IPS-18a (cell line): ENCODE data around the gene MSL2.
"Not testable (repeated sequence)": the region's sequence is repeated elsewhere in the genome, so short reads cannot be mapped to it uniquely, and the experiment has no call there.

Experiments
- H3K27ac ChIP-seq: one replicate; pipeline ENCODE4 v1.5.1; 2013; ENCODE audit warnings: low read length
- H3K27me3 ChIP-seq: one replicate; pipeline ENCODE4 v1.6.1; 2013; ENCODE audit warnings: mild to moderate bottlenecking, low read length; ENCODE audit not compliant: control insufficient read depth, insufficient read depth
- H3K36me3 ChIP-seq: one replicate; pipeline ENCODE4 v1.6.1; 2013; ENCODE audit warnings: low read depth, low read length; ENCODE audit not compliant: control insufficient read depth
- H3K4me1 ChIP-seq: one replicate; pipeline ENCODE4 v1.6.1; 2013; ENCODE audit warnings: low read depth, low read length; ENCODE audit not compliant: control insufficient read depth
- H3K4me3 ChIP-seq: one replicate; pipeline ENCODE4 v1.5.1; 2013; ENCODE audit warnings: low read length
- H3K9ac ChIP-seq: one replicate; pipeline ENCODE4 v1.6.1; 2013; ENCODE audit warnings: mild to moderate bottlenecking, low read length, moderate library complexity
- H3K9me3 ChIP-seq: one replicate; pipeline ENCODE4 v1.6.1; 2013; ENCODE audit warnings: low read depth, low read length; ENCODE audit not compliant: control insufficient read depth

MSL2 gene

DNA sequence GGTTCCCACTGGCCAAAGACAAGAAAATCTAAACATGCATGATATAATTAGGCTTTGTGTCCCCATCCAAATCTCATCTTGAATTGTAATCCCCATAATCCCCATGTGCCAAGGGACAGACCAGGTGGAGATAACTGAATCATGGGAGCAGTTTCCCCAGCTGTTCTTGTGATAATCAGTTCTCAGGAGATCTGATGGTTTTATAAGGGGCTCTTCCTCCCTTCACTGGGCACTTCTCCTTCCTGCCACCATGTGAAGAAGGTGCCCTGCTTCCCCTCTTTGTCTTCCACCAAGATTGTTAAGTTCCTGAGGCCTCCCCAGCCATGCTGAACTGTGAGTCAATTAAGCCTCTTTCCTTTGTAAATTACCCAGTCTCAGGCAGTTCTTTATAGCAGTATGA is 32.5 kb downstream of the MSL2 start:
- H3K9ac ChIP-seq, result not testable (repeated sequence)

DNA sequence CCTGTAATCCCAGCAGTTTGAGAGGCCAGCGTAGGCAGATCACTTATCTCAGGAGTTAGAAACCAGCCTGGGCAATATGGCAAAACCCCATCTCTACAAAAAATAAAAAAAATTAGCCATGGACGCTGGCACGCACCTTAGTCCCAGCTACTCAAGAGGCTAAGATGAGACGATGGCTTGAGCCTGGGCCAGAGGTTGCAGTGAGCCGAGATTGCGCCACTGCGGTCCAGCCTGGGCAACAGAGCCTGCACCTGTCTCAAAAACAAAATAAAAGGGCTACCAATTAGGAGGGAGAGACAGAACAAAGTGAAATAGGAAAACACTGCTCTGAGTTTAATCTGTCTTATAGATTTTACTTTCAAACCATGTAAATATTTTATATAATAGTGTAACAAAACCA is 33.8 kb downstream of the MSL2 start:
- peaks cover 17% of the 10 kb centered on the region for H3K4me1 ChIP-seq
- H3K36me3 ChIP-seq, result no peaks in the 10 kb centered on the region
- no peak overlapping the region for H3K4me3 ChIP-seq

More for the DNA sequence above, 32.5 kb downstream of the MSL2 start:
- not testable (repeated sequence) for H3K27me3 ChIP-seq, H3K9me3 ChIP-seq, H3K27ac ChIP-seq, H3K4me3 ChIP-seq, H3K36me3 ChIP-seq
- peaks cover 17% of the 10 kb centered on the region for H3K4me1 ChIP-seq

DNA sequence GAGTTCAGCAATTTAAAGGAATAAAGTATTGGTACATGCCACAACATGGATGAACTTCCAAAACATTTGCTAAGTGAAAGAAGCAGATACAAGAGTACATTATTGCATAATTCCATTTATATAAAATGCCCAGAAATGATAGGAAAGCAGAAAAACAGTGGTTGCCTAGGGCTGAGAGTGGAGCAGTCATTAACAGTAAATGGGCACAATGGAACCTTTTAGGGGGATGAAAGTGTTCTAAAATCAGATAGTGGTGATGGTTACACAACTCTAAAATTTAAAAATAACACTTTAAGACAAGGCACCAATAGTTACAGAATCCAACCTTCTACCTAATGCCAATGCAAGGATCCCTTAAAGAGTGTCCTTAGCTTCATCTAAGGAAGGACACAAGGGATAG is 34.6 kb downstream of the MSL2 start:
- H3K9ac ChIP-seq, result no peak overlapping the region
- H3K4me3 ChIP-seq, result no peak overlapping the region
- no peaks in the 10 kb centered on the region for H3K9me3 ChIP-seq
- H3K27me3 ChIP-seq, result no peaks in the 10 kb centered on the region
- H3K36me3 ChIP-seq, result no peaks in the 10 kb centered on the region
- H3K27ac ChIP-seq, result no peak overlapping the region
- H3K4me1 ChIP-seq, result peaks cover 15% of the 10 kb centered on the region

More for the DNA sequence above, 33.8 kb downstream of the MSL2 start:
- H3K9me3 ChIP-seq, result no peaks in the 10 kb centered on the region
- H3K27ac ChIP-seq, result no peak overlapping the region
- H3K27me3 ChIP-seq, result no peaks in the 10 kb centered on the region
- H3K9ac ChIP-seq, result no peak overlapping the region

DNA sequence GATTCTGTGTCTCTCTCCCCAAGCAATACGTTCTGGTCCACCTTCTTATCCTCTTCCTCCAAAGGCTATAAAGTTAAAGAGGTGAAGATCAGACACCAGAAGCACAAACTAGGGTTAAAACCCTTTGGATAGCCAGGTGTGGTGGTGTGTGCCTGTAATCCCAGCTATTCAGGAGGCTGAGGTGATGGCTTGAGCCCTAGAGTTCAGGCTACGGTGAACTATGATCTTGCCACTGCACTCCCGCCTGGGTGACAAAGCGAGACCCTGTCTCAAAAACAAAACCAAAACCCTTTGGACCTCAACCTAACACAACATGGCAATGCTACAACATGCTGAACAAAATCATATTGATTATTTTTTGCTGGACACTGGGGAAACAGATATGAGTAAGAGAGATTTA is 43.2 kb downstream of the MSL2 start:
- no peaks in the 10 kb centered on the region for H3K27me3 ChIP-seq
- no peaks in the 10 kb centered on the region for H3K9me3 ChIP-seq
- no peak overlapping the region for H3K4me3 ChIP-seq
- no peak overlapping the region for H3K9ac ChIP-seq
- no peaks in the 10 kb centered on the region for H3K4me1 ChIP-seq
- no peak overlapping the region for H3K27ac ChIP-seq
- peaks cover 22% of the 10 kb centered on the region for H3K36me3 ChIP-seq

DNA sequence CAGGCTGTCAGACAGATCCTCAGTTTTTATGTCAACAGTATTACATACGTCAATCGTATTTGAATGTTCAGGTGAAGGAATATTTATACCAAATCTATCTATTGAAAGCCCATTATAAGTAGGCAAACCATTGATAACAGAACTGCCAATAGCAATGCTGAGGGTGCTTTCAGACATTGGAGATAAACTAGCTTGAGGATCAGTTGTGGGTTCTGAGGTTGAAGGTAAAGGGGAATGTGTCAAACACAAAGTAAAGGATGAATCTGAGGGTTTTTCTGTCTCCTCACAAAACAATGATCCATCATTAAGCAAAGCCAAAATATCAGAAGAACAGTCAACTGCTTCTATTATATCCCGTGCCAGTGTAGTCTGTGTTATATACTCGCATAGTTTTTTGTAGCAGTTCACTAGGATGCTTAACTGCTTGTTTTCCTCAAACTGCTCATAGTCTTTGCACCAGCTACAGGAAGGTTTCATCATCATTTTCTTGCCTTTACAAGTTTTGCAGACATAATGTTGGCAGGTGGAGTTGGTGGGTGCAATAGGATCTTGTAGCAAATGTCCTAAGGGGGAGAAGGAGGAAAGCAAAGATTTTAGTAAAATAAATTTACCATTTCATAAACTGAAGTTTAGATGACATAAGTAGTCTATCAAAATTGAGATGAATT is 43.8 kb downstream of the MSL2 start:
- H3K4me1 ChIP-seq, result no peaks in the 10 kb centered on the region
- H3K9me3 ChIP-seq, result no peaks in the 10 kb centered on the region
- no peak overlapping the region for H3K27ac ChIP-seq
- peaks cover 25% of the 10 kb centered on the region for H3K36me3 ChIP-seq
- H3K27me3 ChIP-seq, result no peaks in the 10 kb centered on the region
- no peak overlapping the region for H3K4me3 ChIP-seq
- no peak overlapping the region for H3K9ac ChIP-seq

DNA sequence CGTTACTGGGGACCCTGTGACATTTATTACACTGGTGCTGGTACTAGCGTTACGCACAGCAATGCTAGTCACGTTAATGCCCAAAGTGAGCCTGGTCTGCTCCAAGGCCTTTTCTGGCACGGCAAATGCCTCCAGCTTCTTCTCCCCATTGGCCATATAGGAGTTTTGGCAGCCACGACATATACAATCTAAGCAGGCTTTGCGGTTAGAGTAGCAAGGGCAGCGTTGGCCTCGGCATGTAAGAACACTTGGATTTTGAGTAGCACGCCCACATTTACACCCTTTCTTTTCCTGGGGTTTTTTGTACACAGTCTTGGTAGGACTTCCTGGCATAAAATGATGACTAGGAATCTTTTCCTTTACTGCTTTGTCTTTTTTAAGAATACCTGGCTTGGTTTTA is 44.9 kb downstream of the MSL2 start:
- Histone ChIP-seq H3K27ac (no peak overlapping the region), H3K36me3 (peaks cover 25% of the 10 kb centered on the region)

DNA sequence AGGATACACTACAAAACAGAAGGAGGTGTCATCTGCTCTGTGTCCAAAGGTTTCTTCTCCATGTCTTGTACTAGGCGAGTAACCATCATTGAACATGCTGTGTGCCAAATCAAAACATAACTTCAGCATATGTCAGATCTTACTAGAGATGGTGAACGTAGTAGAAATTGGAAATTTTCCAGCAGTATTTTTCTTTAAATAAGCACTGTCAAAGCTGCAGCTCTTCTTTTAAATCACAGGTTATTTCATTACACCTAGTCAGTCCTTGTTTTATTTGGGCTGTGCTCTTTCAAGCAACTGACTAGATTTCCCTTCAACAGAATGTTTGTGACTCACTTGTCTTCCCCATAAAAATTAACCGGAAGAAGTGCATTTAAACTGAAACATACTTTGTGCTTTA is 46.5 kb downstream of the MSL2 start:
- peaks cover 25% of the 10 kb centered on the region for H3K36me3 ChIP-seq
- no peaks in the 10 kb centered on the region for H3K27me3 ChIP-seq
- H3K27ac ChIP-seq, result no peak overlapping the region
- no peaks in the 10 kb centered on the region for H3K9me3 ChIP-seq
- no peaks in the 10 kb centered on the region for H3K4me1 ChIP-seq
- H3K4me3 ChIP-seq, result no peak overlapping the region
- no peak overlapping the region for H3K9ac ChIP-seq

More for the DNA sequence above, 44.9 kb downstream of the MSL2 start:
- Histone ChIP-seq H3K4me1 (no peaks in the 10 kb centered on the region), H3K9me3 (no peaks in the 10 kb centered on the region), H3K4me3 (no peak overlapping the region), H3K9ac (no peak overlapping the region), H3K27me3 (no peaks in the 10 kb centered on the region)

DNA sequence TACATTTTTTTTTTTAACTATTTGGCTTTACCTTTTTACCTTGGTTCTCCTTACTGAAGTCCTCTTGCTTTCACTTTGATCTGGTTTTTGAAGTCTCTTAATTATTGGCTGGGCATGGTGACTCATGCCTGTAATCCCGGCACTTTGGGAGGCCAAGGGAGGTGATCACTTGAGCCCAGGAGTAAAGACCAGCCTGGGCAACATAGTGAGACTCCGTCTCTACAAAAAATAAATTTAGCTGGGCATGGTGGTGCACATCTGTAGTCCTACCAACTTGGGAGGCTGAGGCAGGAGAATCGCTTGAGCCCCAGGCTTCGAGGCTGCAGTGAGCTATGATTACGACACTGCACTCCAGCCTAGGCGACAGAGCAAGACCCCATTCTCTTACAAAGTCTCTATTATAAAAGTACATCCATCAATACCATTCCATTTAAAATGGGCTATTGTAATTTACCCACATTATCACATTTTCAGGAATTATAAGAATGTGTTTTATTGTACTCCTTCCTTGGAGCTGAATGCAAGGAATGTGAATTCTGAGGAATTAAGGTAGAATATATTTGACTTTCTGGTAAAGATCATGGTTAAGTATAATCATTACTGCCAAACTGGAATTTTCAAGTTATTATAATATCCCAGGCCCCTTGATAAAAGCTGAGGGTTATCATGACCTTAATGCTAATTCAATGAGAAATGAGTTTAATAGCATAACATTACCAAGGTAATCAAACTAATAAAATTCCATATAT is 49.0 kb downstream of the MSL2 start:
- H3K9me3 ChIP-seq, result no peaks in the 10 kb centered on the region
- H3K4me1 ChIP-seq, result no peaks in the 10 kb centered on the region
- no peak overlapping the region for H3K4me3 ChIP-seq
- H3K9ac ChIP-seq, result no peak overlapping the region
- H3K36me3 ChIP-seq, result peaks cover 18% of the 10 kb centered on the region
- H3K27ac ChIP-seq, result no peak overlapping the region
- no peaks in the 10 kb centered on the region for H3K27me3 ChIP-seq

DNA sequence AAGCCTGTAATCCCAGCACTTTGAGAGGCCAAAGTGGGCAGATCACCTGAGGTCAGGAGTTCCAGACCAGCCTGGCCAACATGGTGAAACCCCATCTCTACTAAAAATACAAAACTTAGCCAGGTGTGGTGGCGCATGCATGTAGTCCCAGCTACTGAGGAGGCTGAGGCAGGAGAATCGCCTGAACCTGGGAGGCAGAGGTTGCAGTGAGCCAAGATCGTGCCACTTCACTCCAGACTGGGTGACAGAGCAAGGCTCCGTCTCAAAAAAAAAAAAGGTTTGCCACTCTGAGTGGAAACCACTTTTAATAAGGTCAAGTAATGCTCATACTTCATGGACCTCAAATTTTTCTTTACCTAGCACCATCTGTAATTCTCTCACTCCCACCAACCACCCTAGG is 51.7 kb downstream of the MSL2 start:
- H3K4me1 ChIP-seq, H3K9me3 ChIP-seq, H3K27ac ChIP-seq, H3K9ac ChIP-seq, H3K27me3 ChIP-seq, H3K36me3 ChIP-seq, H3K4me3 ChIP-seq: not testable (repeated sequence)

DNA sequence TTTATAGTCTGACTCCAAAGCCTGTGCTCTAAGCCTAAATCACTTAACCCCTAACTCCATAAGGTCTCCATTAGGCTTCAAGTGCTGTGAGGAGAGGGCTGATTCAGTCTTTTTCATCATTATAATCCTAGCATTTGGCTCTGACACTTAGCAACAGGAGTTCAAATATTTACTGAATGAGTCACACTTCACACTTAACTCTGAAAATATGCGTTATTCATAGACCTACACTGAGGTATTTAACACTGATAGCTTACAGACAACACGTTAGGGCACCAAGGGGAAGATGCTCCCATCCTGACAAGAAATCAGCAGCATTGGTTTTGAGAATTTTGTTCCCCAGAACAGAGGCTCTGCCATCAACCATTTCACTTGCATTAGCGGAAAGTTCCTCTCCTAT is 53.5 kb downstream of the MSL2 start:
- no peaks in the 10 kb centered on the region for H3K9me3 ChIP-seq
- H3K4me1 ChIP-seq, result no peaks in the 10 kb centered on the region
- H3K4me3 ChIP-seq, result no peak overlapping the region
- no peaks in the 10 kb centered on the region for H3K27me3 ChIP-seq
- H3K36me3 ChIP-seq, result peaks cover 2% of the 10 kb centered on the region
- H3K27ac ChIP-seq, result no peak overlapping the region
- H3K9ac ChIP-seq, result no peak overlapping the region

DNA sequence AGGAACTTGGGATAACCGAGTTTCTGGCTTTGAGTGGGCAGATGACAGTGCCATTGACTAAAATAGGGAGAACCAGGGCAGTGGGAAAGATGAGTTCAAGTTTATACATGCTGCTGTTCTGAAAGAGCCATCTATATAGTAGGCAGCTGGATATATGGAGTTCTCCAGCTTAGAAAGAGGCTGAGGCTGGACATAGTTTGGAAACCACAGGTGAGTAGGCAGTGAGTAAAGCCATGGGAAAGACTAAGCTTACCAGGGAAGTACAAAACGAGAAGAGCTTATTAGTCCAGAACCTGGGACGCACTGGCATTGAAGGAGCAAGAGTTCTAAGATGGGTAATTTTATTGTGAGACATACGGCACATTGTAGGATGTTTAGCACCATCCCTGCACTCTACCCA is 54.2 kb downstream of the MSL2 start:
- Histone ChIP-seq H3K4me1 (no peaks in the 10 kb centered on the region), H3K36me3 (no peaks in the 10 kb centered on the region), H3K27ac (no peak overlapping the region), H3K9ac (no peak overlapping the region), H3K27me3 (no peaks in the 10 kb centered on the region), H3K9me3 (no peaks in the 10 kb centered on the region), H3K4me3 (no peak overlapping the region)

DNA sequence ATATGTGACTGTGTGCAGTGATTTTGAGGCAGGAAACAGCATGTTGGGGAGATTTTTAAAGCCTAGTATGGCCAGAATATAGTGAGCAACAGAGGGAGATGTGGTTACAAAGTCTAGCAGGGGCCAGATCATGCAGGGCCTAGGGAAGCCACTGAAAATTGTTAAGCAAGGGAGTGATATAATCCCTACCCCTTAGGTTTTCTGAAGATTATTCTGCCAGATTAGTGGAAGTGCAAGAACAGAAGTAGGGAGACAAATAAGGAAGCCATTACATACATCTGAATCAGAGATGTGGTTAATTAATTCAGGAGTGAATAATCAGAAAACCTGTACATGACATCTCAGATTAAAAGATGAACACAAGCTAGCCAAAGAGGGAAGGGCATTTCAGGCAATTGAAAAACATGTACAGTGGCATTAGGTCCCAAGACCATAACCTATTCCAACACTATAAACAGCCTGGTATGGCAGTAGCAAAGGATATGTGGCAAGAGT is 54.8 kb downstream of the MSL2 start:
- Histone ChIP-seq H3K9ac (no peak overlapping the region), H3K4me1 (no peaks in the 10 kb centered on the region), H3K36me3 (no peaks in the 10 kb centered on the region), H3K27ac (no peak overlapping the region), H3K4me3 (no peak overlapping the region), H3K9me3 (no peaks in the 10 kb centered on the region), H3K27me3 (no peaks in the 10 kb centered on the region)
